SJSA1 (cell line): ENCODE data around the gene CALD1. TPM values are rescaled to one million over a fixed set of nuclear protein-coding genes. Genes with fewer than 3 reads are reported as not detected.

ENCODE experiments used
- DNase-seq, 2 experiments: peaks; one replicate each; pipeline ENCODE4 v3.0.0-alpha.2; 2015 to 2020; ENCODE audit warnings: low spot score in 2 of 2, low read depth in 1 of 2
- H3K27ac ChIP-seq: fragments of 250-450 bp; sonication (Bioruptor Pico); 2 replicates; pipeline ENCODE4 v1.5.1; 2020; ENCODE audit warnings: mild to moderate bottlenecking, moderate library complexity
- H3K27me3 ChIP-seq: fragments of 250-450 bp; sonication (Bioruptor Pico); replicated peaks from 2 replicates; pipeline ENCODE4 v1.5.1; 2020; ENCODE audit warnings: mild to moderate bottlenecking, moderate library complexity
- H3K36me3 ChIP-seq: fragments of 250-450 bp; sonication (Bioruptor Pico); 2 replicates; pipeline ENCODE4 v1.5.1; 2020; ENCODE audit warnings: mild to moderate bottlenecking
- H3K4me1 ChIP-seq: fragments of 250-450 bp; sonication (Bioruptor Pico); replicated peaks from 2 replicates; pipeline ENCODE4 v1.6.1; 2021; ENCODE audit warnings: mild to moderate bottlenecking
- H3K4me3 ChIP-seq: fragments of 250-450 bp; sonication (Bioruptor Pico); 2 replicates; pipeline ENCODE4 v1.5.1; 2020; ENCODE audit warnings: mild to moderate bottlenecking
- H3K9me3 ChIP-seq: fragments of 250-450 bp; sonication (Bioruptor Pico); replicated peaks from 2 replicates; pipeline ENCODE4 v1.5.1; 2020; ENCODE audit warnings: mild to moderate bottlenecking
- total RNA-seq: library from RNA; depleted of rRNA; stranded (reverse); fragments of >200 nt; shearing (Covaris generic); gene quantifications from 2 replicates; pipeline ENCODE4 v1.2.3, GENCODE V29; 2014

Gene CALD1
- total RNA-seq, 1 experiment from 2014 or later = 544 TPM

DNA sequence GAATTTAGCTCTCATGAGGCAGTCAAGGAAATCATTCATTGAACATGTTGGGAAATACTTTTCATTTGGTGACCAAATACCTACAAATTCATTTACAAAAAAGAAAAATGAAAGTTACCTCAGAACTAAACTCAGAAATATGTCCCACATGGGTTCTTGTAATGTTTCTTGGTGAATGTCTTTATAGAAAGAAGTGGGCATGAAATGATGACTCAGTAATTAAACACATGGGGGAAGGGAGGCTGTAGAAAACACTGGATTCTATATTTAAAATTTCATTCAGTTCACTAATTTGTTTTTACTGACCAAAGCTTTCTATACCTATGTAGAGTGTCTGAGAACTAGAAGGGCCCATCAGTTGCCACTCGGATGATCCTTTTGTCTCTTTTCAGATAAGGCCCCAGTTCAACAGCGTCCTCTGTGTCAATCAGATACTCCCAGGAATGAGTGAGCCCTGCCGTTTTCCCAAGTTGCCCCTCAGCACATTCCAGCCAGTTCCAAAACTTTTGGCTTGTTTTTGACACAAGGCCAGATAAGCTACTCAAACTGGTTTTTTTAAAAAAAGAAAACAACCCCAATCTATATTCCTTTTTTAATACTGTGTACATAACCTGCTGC, 157.6 kb downstream of the CALD1 start:
- Histone ChIP-seq H3K27me3 (no peaks in the 10 kb centered on the region), H3K9me3 (no peaks in the 10 kb centered on the region), H3K4me1 (peaks cover 81% of the 10 kb centered on the region), H3K4me3 (no peak overlapping the region), H3K27ac (peak overlapping the region; percentile 26), H3K36me3 (peaks cover 90% of the 10 kb centered on the region)
- DNase-seq = peak in 1 of 2 experiments; percentile 42

GRCh38 chr7:134938141-134938540, 158.7 kb downstream of the CALD1 start:
- Histone ChIP-seq H3K27ac (no peak overlapping the region), H3K4me3 (no peak overlapping the region), H3K27me3 (no peaks in the 10 kb centered on the region), H3K4me1 (peaks cover 72% of the 10 kb centered on the region), H3K36me3 (peaks cover 92% of the 10 kb centered on the region), H3K9me3 (no peaks in the 10 kb centered on the region)
- DNase-seq = no peak

GRCh38 chr7:134939136-134939535, 159.7 kb downstream of the CALD1 start:
- peaks cover 92% of the 10 kb centered on the region for H3K36me3 ChIP-seq
- H3K4me3 ChIP-seq = no peak overlapping the region
- H3K27ac ChIP-seq = no peak overlapping the region
- no peak for DNase-seq
- H3K27me3 ChIP-seq = no peaks in the 10 kb centered on the region
- no peaks in the 10 kb centered on the region for H3K9me3 ChIP-seq
- peaks cover 62% of the 10 kb centered on the region for H3K4me1 ChIP-seq

GRCh38 chr7:134940729-134941128, 161.3 kb downstream of the CALD1 start:
- no peak for DNase-seq
- Histone ChIP-seq H3K4me3 (no peak overlapping the region), H3K27ac (peak overlapping the region; percentile 49), H3K4me1 (peaks cover 46% of the 10 kb centered on the region), H3K9me3 (no peaks in the 10 kb centered on the region), H3K36me3 (peaks cover 90% of the 10 kb centered on the region), H3K27me3 (no peaks in the 10 kb centered on the region)

- no peak overlapping the region for H3K4me3 ChIP-seq
- peaks cover 40% of the 10 kb centered on the region for H3K4me1 ChIP-seq
- DNase-seq = peak; percentile 78 to 83
- no peaks in the 10 kb centered on the region for H3K9me3 ChIP-seq
- H3K27ac ChIP-seq = peak overlapping the region; percentile 49
- peaks cover 90% of the 10 kb centered on the region for H3K36me3 ChIP-seq
- H3K27me3 ChIP-seq = no peaks in the 10 kb centered on the region
Observed at GRCh38 chr7:134941185-134941900, 161.9 kb downstream of the CALD1 start.

DNA sequence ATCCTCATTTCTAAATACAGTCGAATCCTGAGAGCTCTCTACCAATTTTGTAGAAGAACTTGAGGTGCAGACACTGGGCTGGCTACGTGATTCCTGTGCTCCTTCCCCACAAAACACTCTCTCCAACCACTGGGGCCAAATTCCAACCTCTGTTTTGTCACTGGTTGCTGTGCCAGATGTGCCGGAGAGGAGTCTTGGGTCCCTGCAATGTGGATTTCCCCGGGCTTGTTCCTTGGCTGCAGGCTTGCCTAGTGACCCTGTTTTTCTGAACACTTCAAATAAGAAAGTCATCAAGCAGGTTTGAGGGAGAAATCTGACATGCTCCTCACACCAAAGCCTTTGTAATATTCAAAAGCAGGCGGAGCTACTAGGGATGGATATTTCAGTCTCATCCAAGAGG, 162.5 kb downstream of the CALD1 start:
- peak overlapping the region; percentile 49; the same call in 1 of the 2 replicates for H3K27ac ChIP-seq
- H3K4me1 ChIP-seq = peaks cover 34% of the 10 kb centered on the region
- H3K27me3 ChIP-seq = no peaks in the 10 kb centered on the region
- H3K9me3 ChIP-seq = no peaks in the 10 kb centered on the region
- no peak overlapping the region for H3K4me3 ChIP-seq
- H3K36me3 ChIP-seq = peaks cover 87% of the 10 kb centered on the region
- no peak for DNase-seq

DNA sequence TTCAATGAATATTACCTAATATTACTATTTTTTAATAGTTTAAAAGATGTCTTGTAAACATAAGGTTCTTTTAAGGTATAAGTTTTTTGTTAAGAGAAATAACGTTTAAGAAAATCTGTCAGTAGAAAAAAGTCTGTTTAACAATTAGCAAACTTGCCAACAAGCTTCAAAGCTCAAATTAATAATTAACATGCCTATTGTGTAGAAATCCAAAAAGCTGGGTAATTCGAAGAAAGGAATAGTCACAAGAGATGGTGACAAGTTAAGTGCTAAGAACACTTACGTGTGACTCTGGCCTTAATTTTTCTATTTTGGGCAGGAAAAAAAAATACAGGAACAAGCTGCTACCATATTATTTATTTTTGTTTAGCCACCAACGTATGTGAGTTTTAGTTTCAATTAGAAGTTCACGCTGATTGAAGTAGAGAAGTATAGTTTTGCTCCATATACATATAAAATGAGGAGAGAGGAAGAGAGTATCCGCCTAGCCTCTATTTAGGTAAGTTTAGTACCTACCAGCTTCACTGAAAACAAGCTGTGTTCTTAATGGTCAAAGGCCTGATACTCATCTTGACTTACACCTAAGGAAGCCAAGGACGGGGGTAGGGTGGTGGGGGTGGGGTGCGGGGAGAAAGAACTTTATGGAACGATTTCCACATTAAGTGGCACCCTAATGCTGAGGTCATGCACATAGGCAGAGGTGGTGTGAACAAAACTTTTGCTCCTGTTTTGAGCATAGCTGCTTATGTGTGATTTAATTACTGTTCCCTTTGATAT, 163.4 kb downstream of the CALD1 start:
- Histone ChIP-seq H3K36me3 (peaks cover 89% of the 10 kb centered on the region), H3K27me3 (no peaks in the 10 kb centered on the region), H3K9me3 (no peaks in the 10 kb centered on the region), H3K4me1 (peaks cover 26% of the 10 kb centered on the region), H3K27ac (no peak overlapping the region), H3K4me3 (no peak overlapping the region)
- DNase-seq = no peak

DNA sequence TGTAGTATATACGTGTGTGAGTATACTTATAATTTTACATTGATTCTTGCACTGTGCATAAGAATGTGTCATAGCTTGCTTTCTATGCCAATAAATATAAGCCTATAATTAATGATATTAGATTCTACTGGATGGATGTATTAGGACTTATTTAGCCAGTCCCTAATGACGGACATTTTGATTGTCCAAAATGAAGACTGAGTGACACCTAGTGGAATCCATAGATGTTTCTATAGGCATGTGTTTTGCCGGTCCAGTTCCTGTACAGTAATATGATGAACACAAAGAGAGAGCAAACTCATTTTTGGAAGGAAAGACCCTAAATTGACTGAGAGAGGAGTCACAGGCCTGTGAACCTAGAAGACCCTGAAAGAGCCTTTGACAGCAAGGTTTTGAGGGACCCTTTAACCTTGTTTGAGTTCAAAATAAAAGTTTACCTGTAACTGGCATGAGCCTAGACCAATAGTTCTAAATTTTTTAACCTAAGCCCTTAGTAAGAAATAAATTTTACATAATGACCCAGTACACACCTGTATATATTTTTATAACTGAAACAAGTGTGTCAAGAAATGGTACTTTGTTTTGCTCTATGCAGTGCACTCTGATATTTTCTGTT, 164.5 kb downstream of the CALD1 start:
- peaks cover 24% of the 10 kb centered on the region for H3K4me1 ChIP-seq

GRCh38 chr7:134945691-134946090, 166.3 kb downstream of the CALD1 start:
- no peak for DNase-seq
- H3K9me3 ChIP-seq = no peaks in the 10 kb centered on the region
- no peak overlapping the region for H3K4me3 ChIP-seq
- H3K27ac ChIP-seq = no peak overlapping the region
- H3K36me3 ChIP-seq = peaks cover 91% of the 10 kb centered on the region
- H3K27me3 ChIP-seq = no peaks in the 10 kb centered on the region
- peaks cover 13% of the 10 kb centered on the region for H3K4me1 ChIP-seq

More for the DNA sequence above, 164.5 kb downstream of the CALD1 start:
- peaks cover 89% of the 10 kb centered on the region for H3K36me3 ChIP-seq
- H3K27ac ChIP-seq = no peak overlapping the region
- no peak overlapping the region for H3K4me3 ChIP-seq
- H3K9me3 ChIP-seq = no peaks in the 10 kb centered on the region
- DNase-seq = no peak
- no peaks in the 10 kb centered on the region for H3K27me3 ChIP-seq

- Histone ChIP-seq H3K4me1 (peaks cover 8% of the 10 kb centered on the region), H3K27ac (no peak overlapping the region), H3K4me3 (no peak overlapping the region), H3K27me3 (no peaks in the 10 kb centered on the region), H3K36me3 (peaks cover 92% of the 10 kb centered on the region), H3K9me3 (no peaks in the 10 kb centered on the region)
- no peak for DNase-seq
Observed at GRCh38 chr7:134946260-134946659, 166.8 kb downstream of the CALD1 start.

DNA sequence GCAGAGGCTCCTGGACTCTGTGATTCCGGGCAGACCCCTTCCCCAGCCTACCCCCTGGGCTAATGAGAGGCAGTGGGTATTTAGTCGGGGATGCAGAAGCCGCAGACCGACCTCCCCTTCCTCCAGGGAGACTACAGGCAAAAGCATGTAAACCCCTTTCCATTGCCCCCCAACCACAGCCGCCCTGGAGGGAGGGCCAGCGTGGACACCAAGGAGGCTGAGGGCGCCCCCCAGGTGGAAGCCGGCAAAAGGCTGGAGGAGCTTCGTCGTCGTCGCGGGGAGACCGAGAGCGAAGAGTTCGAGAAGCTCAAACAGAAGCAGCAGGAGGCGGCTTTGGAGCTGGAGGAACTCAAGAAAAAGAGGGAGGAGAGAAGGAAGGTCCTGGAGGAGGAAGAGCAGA, 167.9 kb downstream of the CALD1 start:
- no peaks in the 10 kb centered on the region for H3K27me3 ChIP-seq
- H3K36me3 ChIP-seq = peaks cover 93% of the 10 kb centered on the region
- H3K9me3 ChIP-seq = no peaks in the 10 kb centered on the region
- no peak for DNase-seq
- no peak overlapping the region for H3K27ac ChIP-seq
- no peaks in the 10 kb centered on the region for H3K4me1 ChIP-seq
- H3K4me3 ChIP-seq = no peak overlapping the region

GRCh38 chr7:134947831-134948230, 168.4 kb downstream of the CALD1 start:
- Histone ChIP-seq H3K9me3 (no peaks in the 10 kb centered on the region), H3K4me3 (no peak overlapping the region), H3K4me1 (no peaks in the 10 kb centered on the region), H3K36me3 (peaks cover 93% of the 10 kb centered on the region), H3K27me3 (no peaks in the 10 kb centered on the region), H3K27ac (no peak overlapping the region)
- no peak for DNase-seq

GRCh38 chr7:134948246-134948645, 168.8 kb downstream of the CALD1 start:
- DNase-seq = no peak
- Histone ChIP-seq H3K4me1 (no peaks in the 10 kb centered on the region), H3K9me3 (no peaks in the 10 kb centered on the region), H3K27me3 (no peaks in the 10 kb centered on the region), H3K27ac (no peak overlapping the region), H3K4me3 (no peak overlapping the region), H3K36me3 (peaks cover 96% of the 10 kb centered on the region)
